Measurements from ENCODE around the gene PEX1. TPM values are rescaled to one million over a fixed set of nuclear protein-coding genes. Genes with fewer than 3 reads are reported as not detected.

The PEX1 gene
- total and polyA plus RNA-seq, 9 of the 15 experiments (the other 6 are each of a cell fraction or from before 2014, with no cell fraction given) = 9.4 to 32.2 (median 19.9) TPM

DNA sequence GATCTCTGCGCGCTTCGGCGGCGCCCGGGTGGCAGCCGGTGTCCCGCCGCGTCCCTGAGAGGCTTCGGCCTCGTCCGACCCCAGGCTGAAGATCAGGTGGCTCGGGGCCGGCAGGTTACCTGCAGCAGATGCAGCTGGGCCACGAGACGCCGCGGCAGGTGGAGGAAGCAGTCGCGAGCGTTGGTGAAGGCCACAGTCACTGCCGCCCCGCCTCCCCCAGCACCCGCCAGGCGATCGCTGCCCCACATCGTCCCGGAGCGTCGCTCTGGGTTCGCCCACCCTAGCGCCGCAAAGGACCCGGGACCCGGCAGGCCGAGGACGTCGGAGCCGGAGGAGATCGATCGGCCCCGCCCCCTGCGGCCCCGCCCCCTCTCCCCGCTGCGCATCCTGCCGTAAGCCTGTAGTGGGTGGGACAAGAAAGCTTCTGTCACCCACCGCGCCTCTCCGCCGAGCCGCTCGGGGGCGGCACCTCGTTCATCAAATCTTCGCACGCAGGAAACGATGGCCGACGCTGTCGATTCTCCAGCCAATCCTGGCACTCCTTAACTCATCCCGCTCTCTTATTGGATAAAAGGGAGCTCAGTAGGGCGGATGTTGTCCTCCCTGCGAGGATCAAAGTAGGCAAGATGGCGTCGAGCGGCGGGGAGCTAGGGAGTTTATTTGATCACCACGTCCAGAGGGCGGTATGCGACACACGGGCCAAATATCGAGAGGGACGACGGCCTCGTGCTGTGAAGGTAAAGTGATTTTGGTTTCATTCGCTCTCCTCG lies at the start of gene PEX1, which contains the start of gene RBM48 (continued):
- TF ChIP-seq MBD2 (IDR thresholded peaks at IDR 0.05; ENCODE audit: borderline replicate concordance, low read depth) = peak; percentile 97
- no peak; the same call in 1 of the 2 replicates for TF ChIP-seq BACH1 (tag; IDR thresholded peaks at IDR 0.05)
- 0 out of 2 replicates have a peak, but pooled peaks have one; percentile 18 for TF ChIP-seq ZNF232 (CRISPR knock-in tag; IDR thresholded peaks at IDR 0.05)
- TF ChIP-seq JUNB (CRISPR knock-in tag; conservative IDR thresholded peaks at IDR 0.05) = no peak
- no peak for TF ChIP-seq ZNF695 (CRISPR knock-in tag; IDR thresholded peaks at IDR 0.05)
- TF ChIP-seq POLR2AphosphoS2 (IDR thresholded peaks at IDR 0.05; ENCODE audit: low read length) = no peak
- peak; percentile 84; the same call in 1 of the 2 replicates for TF ChIP-seq ZKSCAN1 (IDR thresholded peaks at IDR 0.05; ENCODE audit: low read depth, low read length)
- TF ChIP-seq ZFP30 (CRISPR knock-in tag; IDR thresholded peaks at IDR 0.05; ENCODE audit: borderline replicate concordance) = no peak
- peak; percentile 90 for TF ChIP-seq GABPB1 (CRISPR knock-in tag; IDR thresholded peaks at IDR 0.05)
- no peak for TF ChIP-seq SNAPC5 (CRISPR knock-in tag; IDR thresholded peaks at IDR 0.05)
- no peak for TF ChIP-seq ZSCAN29 (IDR thresholded peaks at IDR 0.05)
- peak; percentile 83 for TF ChIP-seq ZFX (CRISPR knock-in tag; IDR thresholded peaks at IDR 0.05)
- TF ChIP-seq E2F6 (IDR thresholded peaks at IDR 0.05; ENCODE audit: borderline replicate concordance in 1 of 2, extremely low read depth in 1 of 2, insufficient read depth in 1 of 2, insufficient read length in 1 of 2, low read depth in 1 of 2, low read length in 1 of 2, poor library complexity in 1 of 2, severe bottlenecking in 1 of 2) = peak in 1 of 2 experiments; percentile 69
- TF ChIP-seq CBX8 (IDR thresholded peaks at IDR 0.05; ENCODE audit: borderline replicate concordance, extremely low read depth, low read depth, low read length, poor library complexity, severe bottlenecking) = no peak
- TF ChIP-seq ZNF282 (CRISPR knock-in tag; IDR thresholded peaks at IDR 0.05) = peak; percentile 81; the same call in 1 of the 2 replicates
- peak; percentile 47; the same call in 1 of the 2 replicates for TF ChIP-seq ZEB2 (IDR thresholded peaks at IDR 0.05)
- no peak for TF ChIP-seq ZNF316 (IDR thresholded peaks at IDR 0.05)
- TF ChIP-seq, protein P1, sequence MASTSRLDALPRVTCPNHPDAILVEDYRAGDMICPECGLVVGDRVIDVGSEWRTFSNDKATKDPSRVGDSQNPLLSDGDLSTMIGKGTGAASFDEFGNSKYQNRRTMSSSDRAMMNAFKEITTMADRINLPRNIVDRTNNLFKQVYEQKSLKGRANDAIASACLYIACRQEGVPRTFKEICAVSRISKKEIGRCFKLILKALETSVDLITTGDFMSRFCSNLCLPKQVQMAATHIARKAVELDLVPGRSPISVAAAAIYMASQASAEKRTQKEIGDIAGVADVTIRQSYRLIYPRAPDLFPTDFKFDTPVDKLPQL (IDR thresholded peaks at IDR 0.05; ENCODE audit: extremely low read depth, insufficient read length) = no peak
- TF ChIP-seq TAF15 (IDR thresholded peaks at IDR 0.05; ENCODE audit: low read depth, low read length) = no peak
- no peak for TF ChIP-seq EWSR1 (IDR thresholded peaks at IDR 0.05; ENCODE audit: borderline replicate concordance, low read depth, partially characterized antibody)
- peak; percentile 97 for TF ChIP-seq CXXC5 (CRISPR knock-in tag; IDR thresholded peaks at IDR 0.05)
- no peak for TF ChIP-seq RHOXF2B (CRISPR knock-in tag; conservative IDR thresholded peaks at IDR 0.05)
- no peak for TF ChIP-seq ZNF449 (CRISPR knock-in tag; IDR thresholded peaks at IDR 0.05)
- peak; percentile 62; the same call in 1 of the 2 replicates for TF ChIP-seq ZBTB1 (CRISPR knock-in tag; IDR thresholded peaks at IDR 0.05; ENCODE audit: borderline replicate concordance, low read depth)

All from K562 (cell line).